WTC11 (cell line): ENCODE measurements around the gene NFYB.

ENCODE experiments used
- AFF4 ChIP-seq: sonication (generic); formaldehyde crosslinking; IDR thresholded peaks from 2 replicates; pipeline ENCODE4 v1.8.1; 2023; ENCODE audit warnings: mild to moderate bottlenecking, missing genetic modification reagents, borderline replicate concordance
- ATF2 ChIP-seq: sonication (generic); formaldehyde crosslinking; IDR thresholded peaks from 2 replicates; pipeline ENCODE4 v1.8.1; 2022; ENCODE audit warnings: low read depth, missing genetic modification reagents, borderline replicate concordance
- CBFB ChIP-seq: sonication (generic); formaldehyde crosslinking; IDR thresholded peaks from 2 replicates; pipeline ENCODE4 v1.8.1; 2022; ENCODE audit warnings: mild to moderate bottlenecking, low read depth, missing genetic modification reagents
- E2F4 ChIP-seq: sonication (generic); formaldehyde crosslinking; IDR thresholded peaks from 2 replicates; pipeline ENCODE4 v1.8.1; 2022; ENCODE audit warnings: low read depth, mild to moderate bottlenecking, moderate library complexity, missing genetic modification reagents, borderline replicate concordance
- TF ChIP-seq, protein P1 (sequence below): fragments of 200-600 bp; IDR thresholded peaks from 2 replicates; pipeline ENCODE4 v1.8.0; 2022; ENCODE audit warnings: antibody characterized with exemption
- TF ChIP-seq, protein P2 (sequence below): sonication (generic); formaldehyde crosslinking; IDR thresholded peaks from 2 replicates; pipeline ENCODE4 v1.8.0; 2023; ENCODE audit warnings: missing genetic modification reagents
- TF ChIP-seq, protein P3 (sequence below): sonication (generic); formaldehyde crosslinking; IDR thresholded peaks from 2 replicates; pipeline ENCODE4 v1.8.0; 2022; ENCODE audit warnings: mild to moderate bottlenecking, missing genetic modification reagents
- TF ChIP-seq, protein P4 (sequence below): sonication (generic); formaldehyde crosslinking; IDR thresholded peaks from 2 replicates; pipeline ENCODE4 v1.8.1; 2023; ENCODE audit warnings: mild to moderate bottlenecking, missing genetic modification reagents, moderate library complexity

DNA sequence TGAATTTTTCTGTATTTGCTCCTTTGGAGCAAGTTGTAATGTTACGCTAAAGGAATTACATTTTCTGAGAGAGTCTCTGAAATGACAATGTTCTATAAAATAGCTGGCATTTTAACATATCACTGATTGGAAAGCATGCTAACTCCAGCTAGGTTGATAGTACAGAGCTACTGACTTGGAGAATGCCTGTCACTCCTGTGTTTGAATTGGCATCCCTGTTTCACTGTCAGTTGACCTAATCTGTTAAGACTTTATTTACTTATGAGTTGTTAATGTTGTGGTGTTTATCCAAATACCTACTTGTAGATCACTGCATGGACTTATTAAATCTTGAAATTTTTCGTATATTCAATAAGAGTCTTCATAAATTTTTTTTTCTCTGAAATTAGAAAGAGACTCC, 40.1 kb downstream of the NFYB start:
- TF ChIP-seq E2F4 (no peak), CBFB (CRISPR knock-in tag) (no peak), ATF2 (CRISPR knock-in tag) (no peak), AFF4 (CRISPR knock-in tag) (no peak)
- TF ChIP-seq, protein P1, sequence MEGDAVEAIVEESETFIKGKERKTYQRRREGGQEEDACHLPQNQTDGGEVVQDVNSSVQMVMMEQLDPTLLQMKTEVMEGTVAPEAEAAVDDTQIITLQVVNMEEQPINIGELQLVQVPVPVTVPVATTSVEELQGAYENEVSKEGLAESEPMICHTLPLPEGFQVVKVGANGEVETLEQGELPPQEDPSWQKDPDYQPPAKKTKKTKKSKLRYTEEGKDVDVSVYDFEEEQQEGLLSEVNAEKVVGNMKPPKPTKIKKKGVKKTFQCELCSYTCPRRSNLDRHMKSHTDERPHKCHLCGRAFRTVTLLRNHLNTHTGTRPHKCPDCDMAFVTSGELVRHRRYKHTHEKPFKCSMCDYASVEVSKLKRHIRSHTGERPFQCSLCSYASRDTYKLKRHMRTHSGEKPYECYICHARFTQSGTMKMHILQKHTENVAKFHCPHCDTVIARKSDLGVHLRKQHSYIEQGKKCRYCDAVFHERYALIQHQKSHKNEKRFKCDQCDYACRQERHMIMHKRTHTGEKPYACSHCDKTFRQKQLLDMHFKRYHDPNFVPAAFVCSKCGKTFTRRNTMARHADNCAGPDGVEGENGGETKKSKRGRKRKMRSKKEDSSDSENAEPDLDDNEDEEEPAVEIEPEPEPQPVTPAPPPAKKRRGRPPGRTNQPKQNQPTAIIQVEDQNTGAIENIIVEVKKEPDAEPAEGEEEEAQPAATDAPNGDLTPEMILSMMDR, result no peak
- TF ChIP-seq, protein P2, sequence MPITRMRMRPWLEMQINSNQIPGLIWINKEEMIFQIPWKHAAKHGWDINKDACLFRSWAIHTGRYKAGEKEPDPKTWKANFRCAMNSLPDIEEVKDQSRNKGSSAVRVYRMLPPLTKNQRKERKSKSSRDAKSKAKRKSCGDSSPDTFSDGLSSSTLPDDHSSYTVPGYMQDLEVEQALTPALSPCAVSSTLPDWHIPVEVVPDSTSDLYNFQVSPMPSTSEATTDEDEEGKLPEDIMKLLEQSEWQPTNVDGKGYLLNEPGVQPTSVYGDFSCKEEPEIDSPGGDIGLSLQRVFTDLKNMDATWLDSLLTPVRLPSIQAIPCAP (CRISPR knock-in tag), result no peak
- TF ChIP-seq, protein P3, sequence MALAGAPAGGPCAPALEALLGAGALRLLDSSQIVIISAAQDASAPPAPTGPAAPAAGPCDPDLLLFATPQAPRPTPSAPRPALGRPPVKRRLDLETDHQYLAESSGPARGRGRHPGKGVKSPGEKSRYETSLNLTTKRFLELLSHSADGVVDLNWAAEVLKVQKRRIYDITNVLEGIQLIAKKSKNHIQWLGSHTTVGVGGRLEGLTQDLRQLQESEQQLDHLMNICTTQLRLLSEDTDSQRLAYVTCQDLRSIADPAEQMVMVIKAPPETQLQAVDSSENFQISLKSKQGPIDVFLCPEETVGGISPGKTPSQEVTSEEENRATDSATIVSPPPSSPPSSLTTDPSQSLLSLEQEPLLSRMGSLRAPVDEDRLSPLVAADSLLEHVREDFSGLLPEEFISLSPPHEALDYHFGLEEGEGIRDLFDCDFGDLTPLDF (CRISPR knock-in tag), result no peak
- TF ChIP-seq, protein P4, sequence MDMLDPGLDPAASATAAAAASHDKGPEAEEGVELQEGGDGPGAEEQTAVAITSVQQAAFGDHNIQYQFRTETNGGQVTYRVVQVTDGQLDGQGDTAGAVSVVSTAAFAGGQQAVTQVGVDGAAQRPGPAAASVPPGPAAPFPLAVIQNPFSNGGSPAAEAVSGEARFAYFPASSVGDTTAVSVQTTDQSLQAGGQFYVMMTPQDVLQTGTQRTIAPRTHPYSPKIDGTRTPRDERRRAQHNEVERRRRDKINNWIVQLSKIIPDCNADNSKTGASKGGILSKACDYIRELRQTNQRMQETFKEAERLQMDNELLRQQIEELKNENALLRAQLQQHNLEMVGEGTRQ (CRISPR knock-in tag), result no peak
